Measurements from ENCODE around the gene CCDC88B.

DNA sequence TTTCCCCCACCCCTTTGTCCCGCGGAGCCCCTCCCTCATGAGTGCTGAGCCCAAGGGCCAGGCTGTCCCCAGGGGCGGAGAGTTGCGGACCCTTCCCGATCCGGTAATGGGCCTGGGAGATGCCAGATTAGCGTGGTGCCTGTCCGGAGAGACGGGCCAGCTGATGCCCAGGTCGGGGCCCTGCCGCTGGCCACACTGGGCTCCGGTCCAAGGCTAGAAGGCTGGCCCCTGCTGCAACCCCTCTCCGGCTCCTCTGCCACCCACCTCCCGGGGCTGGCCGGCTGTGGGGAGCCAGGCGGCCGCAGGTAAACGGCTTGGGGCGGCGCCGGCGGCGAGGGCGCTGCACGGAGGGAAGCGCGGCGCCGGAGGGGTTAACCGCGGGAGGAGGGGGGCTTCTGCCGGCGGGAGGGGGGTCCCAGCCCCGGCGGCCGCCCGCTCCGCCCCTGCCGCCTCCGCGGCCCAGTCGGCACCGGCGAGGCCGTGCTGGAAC is 48.7 kb upstream of the CCDC88B start, which contains the start of gene KCNK4:
- TF ChIP-seq, protein P1, sequence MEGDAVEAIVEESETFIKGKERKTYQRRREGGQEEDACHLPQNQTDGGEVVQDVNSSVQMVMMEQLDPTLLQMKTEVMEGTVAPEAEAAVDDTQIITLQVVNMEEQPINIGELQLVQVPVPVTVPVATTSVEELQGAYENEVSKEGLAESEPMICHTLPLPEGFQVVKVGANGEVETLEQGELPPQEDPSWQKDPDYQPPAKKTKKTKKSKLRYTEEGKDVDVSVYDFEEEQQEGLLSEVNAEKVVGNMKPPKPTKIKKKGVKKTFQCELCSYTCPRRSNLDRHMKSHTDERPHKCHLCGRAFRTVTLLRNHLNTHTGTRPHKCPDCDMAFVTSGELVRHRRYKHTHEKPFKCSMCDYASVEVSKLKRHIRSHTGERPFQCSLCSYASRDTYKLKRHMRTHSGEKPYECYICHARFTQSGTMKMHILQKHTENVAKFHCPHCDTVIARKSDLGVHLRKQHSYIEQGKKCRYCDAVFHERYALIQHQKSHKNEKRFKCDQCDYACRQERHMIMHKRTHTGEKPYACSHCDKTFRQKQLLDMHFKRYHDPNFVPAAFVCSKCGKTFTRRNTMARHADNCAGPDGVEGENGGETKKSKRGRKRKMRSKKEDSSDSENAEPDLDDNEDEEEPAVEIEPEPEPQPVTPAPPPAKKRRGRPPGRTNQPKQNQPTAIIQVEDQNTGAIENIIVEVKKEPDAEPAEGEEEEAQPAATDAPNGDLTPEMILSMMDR (IDR thresholded peaks at IDR 0.05; ENCODE audit: poor library complexity), result no peak
- TF ChIP-seq EZH2phosphoT487 (IDR thresholded peaks at IDR 0.05; ENCODE audit: low read depth, severe bottlenecking, unreplicated experiment), result no peak
